Measurements from ENCODE around the gene EML4. TPM values are rescaled to one million over a fixed set of nuclear protein-coding genes. Genes with fewer than 3 reads are reported as not detected.

The EML4 gene
- total RNA-seq, 1 experiment from 2014 or later, result 74.8 TPM

DNA sequence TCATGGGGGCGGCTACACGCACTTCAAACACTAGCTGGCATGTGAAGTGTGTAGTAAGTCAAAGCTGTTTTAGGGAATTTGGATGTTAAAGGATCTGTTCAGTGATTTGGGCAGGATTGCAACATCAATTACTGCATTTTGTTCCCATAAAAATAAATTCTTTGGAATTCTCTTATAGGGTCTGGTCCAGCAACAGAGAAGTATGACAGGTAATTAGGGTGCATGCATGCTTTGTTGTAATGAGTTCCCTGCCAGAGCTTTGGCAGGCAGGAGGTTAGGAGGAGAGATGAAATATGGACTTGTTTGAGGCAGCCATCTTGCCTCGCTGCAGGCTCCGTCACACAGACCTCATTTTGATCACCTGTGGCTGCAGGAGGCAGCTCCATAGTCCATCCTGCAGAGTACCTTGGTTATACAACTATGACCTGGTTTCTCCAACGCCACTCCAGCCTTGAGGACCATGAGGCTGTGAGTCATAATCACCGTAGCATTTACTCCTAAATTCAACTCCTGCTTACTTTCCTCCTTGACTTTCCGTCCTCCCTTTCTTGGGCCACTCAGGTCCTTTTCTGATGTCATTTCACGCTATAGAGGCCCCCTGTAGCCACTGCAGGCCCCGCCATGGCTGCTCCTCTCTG, 26.5 kb upstream of the EML4 start:
- Histone ChIP-seq H4K20me1 (ENCODE audit: insufficient read depth, low read depth, low read length) (no peaks in the 10 kb centered on the region), H3K4me2 (ENCODE audit: low read depth, low read length, poor library complexity, severe bottlenecking) (peak overlapping the region; percentile 55), H3K27ac (ENCODE audit: low read length) (no peak overlapping the region), H3K79me2 (ENCODE audit: low read length) (no peaks in the 10 kb centered on the region), H3K9ac (ENCODE audit: low read length) (no peak overlapping the region), H3K27me3 (ENCODE audit: low read length) (no peaks in the 10 kb centered on the region), H3K4me1 (ENCODE audit: low read length) (peaks cover 27% of the 10 kb centered on the region), H3K36me3 (ENCODE audit: insufficient read depth, low read length) (no peaks in the 10 kb centered on the region), H2AFZ (ENCODE audit: low read length) (peak overlapping the region; percentile 7; the same call in 1 of the 2 replicates), H3K4me3 (ENCODE audit: low read length) (no peak overlapping the region), H3K9me3 (ENCODE audit: low read length) (no peaks in the 10 kb centered on the region), H3K9me2 (replicated peaks; ENCODE audit: insufficient read depth, low read length) (no peaks in the 10 kb centered on the region)
- DNase-seq, result no peak

DNA sequence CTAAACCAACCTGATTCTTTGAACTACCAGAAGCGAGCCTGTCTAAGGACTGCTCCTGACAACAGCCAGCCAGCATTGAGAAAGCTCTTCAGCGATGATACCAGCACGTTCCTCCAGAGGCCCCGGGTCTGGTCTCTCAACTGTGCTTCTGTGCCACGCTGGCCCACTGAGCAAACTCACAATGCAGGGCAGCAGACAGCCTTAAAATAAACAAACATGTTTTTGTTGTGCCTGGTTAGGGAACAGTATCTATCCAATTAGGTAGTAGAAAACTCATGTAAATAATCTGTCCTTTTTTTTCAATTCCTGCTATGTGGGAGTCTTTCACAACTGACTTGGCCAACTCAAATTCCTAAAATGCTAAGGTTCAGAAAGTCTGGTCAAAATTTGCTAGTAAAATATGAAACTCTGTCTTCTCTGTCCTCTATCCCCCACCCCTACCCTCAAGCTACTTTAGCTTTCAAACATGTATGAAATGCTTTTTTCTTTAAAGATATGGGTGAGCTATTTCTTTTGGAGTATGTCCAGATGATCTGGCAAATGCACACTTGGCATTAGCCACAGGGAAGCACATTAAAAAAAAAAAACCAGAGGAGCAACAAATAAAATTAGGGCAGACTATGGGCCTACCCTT, 21.4 kb upstream of the EML4 start:
- Histone ChIP-seq H3K9ac (ENCODE audit: low read length) (no peak overlapping the region), H3K27ac (ENCODE audit: low read length) (no peak overlapping the region), H2AFZ (ENCODE audit: low read length) (no peak overlapping the region), H3K9me3 (ENCODE audit: low read length) (no peaks in the 10 kb centered on the region), H4K20me1 (ENCODE audit: insufficient read depth, low read depth, low read length) (no peaks in the 10 kb centered on the region), H3K36me3 (ENCODE audit: insufficient read depth, low read length) (no peaks in the 10 kb centered on the region), H3K27me3 (ENCODE audit: low read length) (no peaks in the 10 kb centered on the region), H3K4me2 (ENCODE audit: low read depth, low read length, poor library complexity, severe bottlenecking) (no peak overlapping the region), H3K79me2 (ENCODE audit: low read length) (no peaks in the 10 kb centered on the region), H3K4me1 (ENCODE audit: low read length) (peaks cover 11% of the 10 kb centered on the region), H3K9me2 (replicated peaks; ENCODE audit: insufficient read depth, low read length) (no peaks in the 10 kb centered on the region), H3K4me3 (ENCODE audit: low read length) (no peak overlapping the region)
- DNase-seq, result no peak

DNA sequence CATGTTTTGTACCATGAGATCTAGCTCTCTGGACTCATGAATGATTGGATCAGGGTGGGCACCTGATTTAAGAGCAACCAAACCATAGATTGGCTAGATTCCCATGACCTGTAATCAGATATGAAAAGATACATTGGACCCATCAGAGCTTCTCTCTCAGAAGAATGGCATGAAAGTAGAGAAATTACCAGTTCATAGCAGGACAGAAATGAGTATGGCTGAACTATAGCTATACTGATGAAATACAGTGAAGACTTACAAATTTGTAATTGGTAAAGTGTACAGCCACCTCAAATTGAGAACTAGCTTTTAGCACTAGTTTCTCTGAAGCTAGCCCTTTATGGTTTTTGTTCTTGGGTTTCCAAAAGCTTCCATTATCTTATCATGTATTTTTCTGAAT, 19.0 kb upstream of the EML4 start:
- no peak overlapping the region for H2AFZ ChIP-seq (ENCODE audit: low read length)
- no peaks in the 10 kb centered on the region for H3K4me1 ChIP-seq (ENCODE audit: low read length)
- H3K79me2 ChIP-seq (ENCODE audit: low read length), result no peaks in the 10 kb centered on the region
- no peaks in the 10 kb centered on the region for H4K20me1 ChIP-seq (ENCODE audit: insufficient read depth, low read depth, low read length)
- no peaks in the 10 kb centered on the region for H3K27me3 ChIP-seq (ENCODE audit: low read length)
- H3K36me3 ChIP-seq (ENCODE audit: insufficient read depth, low read length), result no peaks in the 10 kb centered on the region
- no peaks in the 10 kb centered on the region for H3K9me2 ChIP-seq (replicated peaks; ENCODE audit: insufficient read depth, low read length)
- H3K27ac ChIP-seq (ENCODE audit: low read length), result no peak overlapping the region
- H3K4me2 ChIP-seq (ENCODE audit: low read depth, low read length, poor library complexity, severe bottlenecking), result no peak overlapping the region
- H3K9ac ChIP-seq (ENCODE audit: low read length), result no peak overlapping the region
- H3K9me3 ChIP-seq (ENCODE audit: low read length), result no peaks in the 10 kb centered on the region
- no peak overlapping the region for H3K4me3 ChIP-seq (ENCODE audit: low read length)
- no peak for DNase-seq

DNA sequence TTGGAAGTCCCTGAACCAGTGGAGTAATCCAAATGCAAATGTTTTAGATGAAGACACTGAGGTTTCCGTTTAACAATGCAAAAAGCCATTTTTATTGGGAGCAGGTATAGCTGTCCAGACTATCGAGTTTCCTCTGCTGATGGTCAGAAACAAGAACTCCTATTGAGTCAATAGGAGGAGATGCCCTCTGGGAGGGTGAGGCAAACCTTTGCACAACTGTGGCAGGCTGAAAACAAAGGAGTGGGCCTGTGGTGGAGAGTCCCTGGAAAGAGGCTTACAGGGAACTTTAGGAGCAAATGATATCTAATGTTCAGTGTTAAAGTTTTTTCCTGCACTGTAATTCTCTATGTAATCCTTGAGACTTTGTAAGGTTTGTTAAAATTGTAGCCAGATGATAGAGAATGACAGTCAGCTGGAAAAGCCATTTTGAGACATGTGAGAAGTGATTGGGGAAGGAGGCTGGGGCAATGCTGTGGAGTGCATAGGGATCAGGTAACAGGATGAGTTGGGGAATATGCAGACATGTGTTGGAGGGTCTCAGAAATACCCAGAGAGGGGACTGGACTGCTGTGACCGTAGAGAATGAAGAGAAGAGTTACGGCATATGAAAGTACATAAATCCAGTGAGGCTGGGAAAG, 15.1 kb upstream of the EML4 start:
- Histone ChIP-seq H3K9me3 (ENCODE audit: low read length) (no peaks in the 10 kb centered on the region), H3K9me2 (replicated peaks; ENCODE audit: insufficient read depth, low read length) (no peaks in the 10 kb centered on the region), H3K27me3 (ENCODE audit: low read length) (no peaks in the 10 kb centered on the region), H3K27ac (ENCODE audit: low read length) (no peak overlapping the region), H3K36me3 (ENCODE audit: insufficient read depth, low read length) (no peaks in the 10 kb centered on the region), H3K4me1 (ENCODE audit: low read length) (no peaks in the 10 kb centered on the region), H3K79me2 (ENCODE audit: low read length) (no peaks in the 10 kb centered on the region), H3K4me2 (ENCODE audit: low read depth, low read length, poor library complexity, severe bottlenecking) (no peak overlapping the region), H2AFZ (ENCODE audit: low read length) (no peak overlapping the region), H3K4me3 (ENCODE audit: low read length) (no peak overlapping the region), H3K9ac (ENCODE audit: low read length) (no peak overlapping the region), H4K20me1 (ENCODE audit: insufficient read depth, low read depth, low read length) (no peaks in the 10 kb centered on the region)
- DNase-seq, result no peak

DNA sequence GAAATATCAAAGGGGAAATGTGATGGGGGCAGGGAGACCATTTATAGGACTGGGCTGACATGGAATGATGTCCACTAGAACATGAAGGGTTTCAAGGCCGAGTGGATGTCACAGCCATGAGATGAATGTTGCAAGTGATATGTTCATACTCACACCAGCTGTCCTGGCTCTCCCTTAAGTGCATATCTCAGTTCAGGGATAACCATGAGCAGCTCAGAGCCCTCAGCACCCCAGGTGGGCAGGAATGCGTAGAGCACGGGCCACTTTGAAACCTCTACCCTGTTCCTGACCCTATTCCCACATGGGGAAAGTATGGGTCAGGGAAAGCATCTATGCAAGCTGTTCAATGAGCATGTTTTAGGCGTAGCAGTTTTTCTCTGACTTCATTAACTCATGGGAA, 12.4 kb upstream of the EML4 start:
- no peak overlapping the region for H3K27ac ChIP-seq (ENCODE audit: low read length)
- no peak overlapping the region for H2AFZ ChIP-seq (ENCODE audit: low read length)
- H3K79me2 ChIP-seq (ENCODE audit: low read length), result no peaks in the 10 kb centered on the region
- no peaks in the 10 kb centered on the region for H3K27me3 ChIP-seq (ENCODE audit: low read length)
- H3K9me3 ChIP-seq (ENCODE audit: low read length), result no peaks in the 10 kb centered on the region
- no peaks in the 10 kb centered on the region for H3K9me2 ChIP-seq (replicated peaks; ENCODE audit: insufficient read depth, low read length)
- H3K36me3 ChIP-seq (ENCODE audit: insufficient read depth, low read length), result no peaks in the 10 kb centered on the region
- no peaks in the 10 kb centered on the region for H4K20me1 ChIP-seq (ENCODE audit: insufficient read depth, low read depth, low read length)
- DNase-seq, result no peak
- H3K4me2 ChIP-seq (ENCODE audit: low read depth, low read length, poor library complexity, severe bottlenecking), result no peak overlapping the region
- H3K4me3 ChIP-seq (ENCODE audit: low read length), result no peak overlapping the region
- H3K4me1 ChIP-seq (ENCODE audit: low read length), result peaks cover 6% of the 10 kb centered on the region
- no peak overlapping the region for H3K9ac ChIP-seq (ENCODE audit: low read length)

DNA sequence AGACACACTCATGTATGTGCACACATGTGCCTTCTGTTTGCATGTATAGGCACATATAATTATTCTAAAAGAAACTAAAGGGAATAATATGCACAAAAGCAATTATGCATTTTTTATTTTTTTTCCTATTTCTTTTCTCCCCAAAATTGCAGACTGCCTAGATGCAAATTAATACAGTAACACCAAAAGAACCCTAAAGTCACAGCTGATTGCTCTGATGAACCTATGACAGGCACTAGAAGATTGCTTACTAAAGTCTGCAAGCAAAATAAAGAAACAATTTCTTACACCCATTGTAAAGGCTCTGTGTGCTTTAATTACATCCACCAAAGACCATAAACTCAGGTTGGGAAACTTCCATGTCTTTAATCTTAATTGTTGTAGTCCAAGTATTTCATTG, 7.7 kb upstream of the EML4 start:
- H3K79me2 ChIP-seq (ENCODE audit: low read length), result no peaks in the 10 kb centered on the region
- no peaks in the 10 kb centered on the region for H3K9me2 ChIP-seq (replicated peaks; ENCODE audit: insufficient read depth, low read length)
- H3K27ac ChIP-seq (ENCODE audit: low read length), result no peak overlapping the region
- no peak overlapping the region for H3K9ac ChIP-seq (ENCODE audit: low read length)
- no peak overlapping the region for H2AFZ ChIP-seq (ENCODE audit: low read length)
- no peak overlapping the region for H3K4me3 ChIP-seq (ENCODE audit: low read length)
- H3K36me3 ChIP-seq (ENCODE audit: insufficient read depth, low read length), result no peaks in the 10 kb centered on the region
- H4K20me1 ChIP-seq (ENCODE audit: insufficient read depth, low read depth, low read length), result no peaks in the 10 kb centered on the region
- no peak overlapping the region for H3K4me2 ChIP-seq (ENCODE audit: low read depth, low read length, poor library complexity, severe bottlenecking)
- H3K27me3 ChIP-seq (ENCODE audit: low read length), result no peaks in the 10 kb centered on the region
- H3K9me3 ChIP-seq (ENCODE audit: low read length), result no peaks in the 10 kb centered on the region
- no peak for DNase-seq
- H3K4me1 ChIP-seq (ENCODE audit: low read length), result peaks cover 12% of the 10 kb centered on the region

DNA sequence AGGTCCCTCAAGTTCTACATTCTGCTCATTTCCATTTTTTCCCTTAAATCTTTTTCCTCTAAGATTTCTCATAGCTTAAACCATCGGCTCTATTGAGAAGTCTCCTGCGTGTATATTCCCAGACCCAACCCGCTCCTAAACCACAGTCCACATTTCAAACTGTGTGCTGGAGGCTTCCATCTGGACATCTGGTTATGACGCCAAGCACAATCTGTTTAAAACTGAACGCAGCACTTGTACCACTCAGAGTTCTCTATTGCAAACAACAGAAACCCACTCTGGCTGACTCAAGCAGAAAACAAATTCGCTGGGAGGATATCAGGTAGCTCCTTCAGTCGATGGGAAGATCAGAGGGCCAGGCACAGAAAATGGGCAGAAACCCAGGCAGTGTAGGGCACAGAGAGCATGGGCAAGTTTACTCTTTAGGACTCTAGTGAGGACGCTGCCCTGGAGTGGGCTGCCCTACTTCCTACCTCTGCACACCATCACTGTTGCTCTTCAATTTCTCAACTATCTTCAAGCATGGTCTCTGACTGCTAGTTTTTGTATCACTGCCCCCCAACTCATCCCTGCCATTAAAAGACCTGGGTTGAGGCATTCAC, 5.6 kb upstream of the EML4 start:
- H3K9me2 ChIP-seq (replicated peaks; ENCODE audit: insufficient read depth, low read length), result no peaks in the 10 kb centered on the region; the same call in 1 of the 2 replicates

DNA sequence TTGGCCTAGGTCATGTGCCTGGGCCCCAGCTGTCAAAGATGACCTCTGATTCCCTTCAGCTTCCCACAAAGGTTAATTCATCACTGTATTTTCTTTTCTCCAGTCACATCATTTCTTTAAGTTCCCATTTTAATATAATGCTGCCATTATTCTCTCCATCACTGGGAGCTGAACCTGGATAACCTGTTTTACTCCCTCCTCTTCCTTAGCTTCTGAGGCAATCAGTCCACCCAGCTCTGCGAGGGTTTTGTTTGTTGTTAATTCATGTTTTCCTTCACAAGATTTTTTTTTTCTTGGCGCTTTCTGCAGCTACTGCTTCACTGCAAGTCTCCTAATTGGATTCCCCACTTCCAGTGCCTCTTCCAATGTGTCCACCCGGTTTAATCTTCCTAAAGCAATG, 5.1 kb upstream of the EML4 start:
- H3K9me2 ChIP-seq (replicated peaks; ENCODE audit: insufficient read depth, low read length), result no peaks in the 10 kb centered on the region; the same call in 1 of the 2 replicates
- H3K4me2 ChIP-seq (ENCODE audit: low read depth, low read length, poor library complexity, severe bottlenecking), result no peak overlapping the region
- H2AFZ ChIP-seq (ENCODE audit: low read length), result no peak overlapping the region

More for the DNA sequence above, 5.6 kb upstream of the EML4 start:
- Histone ChIP-seq H3K79me2 (ENCODE audit: low read length) (no peaks in the 10 kb centered on the region), H2AFZ (ENCODE audit: low read length) (no peak overlapping the region), H3K4me3 (ENCODE audit: low read length) (no peak overlapping the region), H3K27ac (ENCODE audit: low read length) (no peak overlapping the region), H3K4me2 (ENCODE audit: low read depth, low read length, poor library complexity, severe bottlenecking) (no peak overlapping the region), H3K9ac (ENCODE audit: low read length) (no peak overlapping the region), H3K9me3 (ENCODE audit: low read length) (no peaks in the 10 kb centered on the region), H3K36me3 (ENCODE audit: insufficient read depth, low read length) (no peaks in the 10 kb centered on the region), H3K4me1 (ENCODE audit: low read length) (peaks cover 13% of the 10 kb centered on the region), H3K27me3 (ENCODE audit: low read length) (no peaks in the 10 kb centered on the region), H4K20me1 (ENCODE audit: insufficient read depth, low read depth, low read length) (no peaks in the 10 kb centered on the region)
- no peak for DNase-seq

More for the DNA sequence above, 5.1 kb upstream of the EML4 start:
- Histone ChIP-seq H3K9ac (ENCODE audit: low read length) (no peak overlapping the region), H3K4me1 (ENCODE audit: low read length) (peaks cover 18% of the 10 kb centered on the region), H3K36me3 (ENCODE audit: insufficient read depth, low read length) (no peaks in the 10 kb centered on the region), H4K20me1 (ENCODE audit: insufficient read depth, low read depth, low read length) (no peaks in the 10 kb centered on the region), H3K9me3 (ENCODE audit: low read length) (no peaks in the 10 kb centered on the region), H3K27me3 (ENCODE audit: low read length) (no peaks in the 10 kb centered on the region), H3K4me3 (ENCODE audit: low read length) (no peak overlapping the region), H3K79me2 (ENCODE audit: low read length) (no peaks in the 10 kb centered on the region), H3K27ac (ENCODE audit: low read length) (no peak overlapping the region)
- DNase-seq, result no peak

All from Karpas-422 (cell line).